ENCODE measurements around the gene TRIM63.

DNA sequence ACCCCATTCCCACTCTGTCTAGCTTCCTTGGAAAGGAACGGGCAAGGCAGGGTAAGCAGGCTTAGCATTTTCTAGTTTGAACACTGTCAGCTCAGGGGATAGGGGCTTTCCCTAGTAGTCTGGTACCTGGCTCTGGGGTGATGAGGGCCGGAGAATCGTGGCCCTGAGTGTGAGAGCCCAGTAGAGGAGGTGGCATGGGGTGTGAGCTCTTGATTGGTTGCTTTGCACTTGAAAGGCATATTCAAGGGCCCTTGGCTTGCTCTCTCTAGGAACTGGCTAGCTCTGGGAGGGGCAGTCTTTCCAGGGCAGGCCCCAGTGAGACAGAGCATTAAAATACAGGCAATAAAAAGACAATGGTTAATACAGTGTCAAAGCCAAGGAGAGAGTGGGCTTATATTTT, 56.6 kb downstream of the TRIM63 start:
- TF ChIP-seq, protein P1, sequence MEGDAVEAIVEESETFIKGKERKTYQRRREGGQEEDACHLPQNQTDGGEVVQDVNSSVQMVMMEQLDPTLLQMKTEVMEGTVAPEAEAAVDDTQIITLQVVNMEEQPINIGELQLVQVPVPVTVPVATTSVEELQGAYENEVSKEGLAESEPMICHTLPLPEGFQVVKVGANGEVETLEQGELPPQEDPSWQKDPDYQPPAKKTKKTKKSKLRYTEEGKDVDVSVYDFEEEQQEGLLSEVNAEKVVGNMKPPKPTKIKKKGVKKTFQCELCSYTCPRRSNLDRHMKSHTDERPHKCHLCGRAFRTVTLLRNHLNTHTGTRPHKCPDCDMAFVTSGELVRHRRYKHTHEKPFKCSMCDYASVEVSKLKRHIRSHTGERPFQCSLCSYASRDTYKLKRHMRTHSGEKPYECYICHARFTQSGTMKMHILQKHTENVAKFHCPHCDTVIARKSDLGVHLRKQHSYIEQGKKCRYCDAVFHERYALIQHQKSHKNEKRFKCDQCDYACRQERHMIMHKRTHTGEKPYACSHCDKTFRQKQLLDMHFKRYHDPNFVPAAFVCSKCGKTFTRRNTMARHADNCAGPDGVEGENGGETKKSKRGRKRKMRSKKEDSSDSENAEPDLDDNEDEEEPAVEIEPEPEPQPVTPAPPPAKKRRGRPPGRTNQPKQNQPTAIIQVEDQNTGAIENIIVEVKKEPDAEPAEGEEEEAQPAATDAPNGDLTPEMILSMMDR (IDR thresholded peaks at IDR 0.05; ENCODE audit: extremely low read depth in 1 of 2, insufficient read depth in 1 of 2, low read depth in 1 of 2, low read length in 2 of 2), result no peak
- TF ChIP-seq POLR2AphosphoS5 (IDR thresholded peaks at IDR 0.05; ENCODE audit: insufficient read depth, low read depth, low read length) (no peak), EZH2 (IDR thresholded peaks at IDR 0.05; ENCODE audit: borderline replicate concordance, low read depth, low read length, severe bottlenecking) (no peak)
